ENCODE data around the gene MFSD6L.

Gene MFSD6L, protein sequence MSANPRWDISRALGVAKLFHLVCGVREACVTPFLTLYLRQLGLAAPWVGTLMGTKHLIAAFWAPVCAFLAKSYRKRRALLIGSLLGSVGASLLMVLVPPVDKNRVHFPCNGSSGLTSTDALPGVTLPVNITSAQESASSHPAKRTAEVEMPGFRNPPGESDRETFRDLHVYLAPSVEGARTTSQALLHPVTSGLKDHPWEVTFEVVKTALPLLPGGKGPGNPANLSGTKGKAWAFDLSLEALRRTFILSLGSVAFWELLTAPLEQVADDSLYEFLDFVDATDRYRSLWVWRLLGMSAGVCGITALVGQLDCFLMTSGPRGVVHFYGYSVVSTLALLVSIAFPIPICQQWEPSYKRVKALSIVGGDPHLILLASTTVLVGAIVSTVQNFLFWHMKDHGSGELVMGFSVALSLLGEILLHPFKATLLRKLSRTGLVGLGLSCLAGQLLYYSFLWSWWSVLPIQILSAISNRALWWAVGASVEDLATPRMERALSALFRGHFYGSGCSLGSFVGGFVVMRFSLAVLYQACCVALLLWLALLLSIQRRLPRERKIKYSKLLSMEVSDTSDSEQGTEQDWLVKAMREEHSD

DNA sequence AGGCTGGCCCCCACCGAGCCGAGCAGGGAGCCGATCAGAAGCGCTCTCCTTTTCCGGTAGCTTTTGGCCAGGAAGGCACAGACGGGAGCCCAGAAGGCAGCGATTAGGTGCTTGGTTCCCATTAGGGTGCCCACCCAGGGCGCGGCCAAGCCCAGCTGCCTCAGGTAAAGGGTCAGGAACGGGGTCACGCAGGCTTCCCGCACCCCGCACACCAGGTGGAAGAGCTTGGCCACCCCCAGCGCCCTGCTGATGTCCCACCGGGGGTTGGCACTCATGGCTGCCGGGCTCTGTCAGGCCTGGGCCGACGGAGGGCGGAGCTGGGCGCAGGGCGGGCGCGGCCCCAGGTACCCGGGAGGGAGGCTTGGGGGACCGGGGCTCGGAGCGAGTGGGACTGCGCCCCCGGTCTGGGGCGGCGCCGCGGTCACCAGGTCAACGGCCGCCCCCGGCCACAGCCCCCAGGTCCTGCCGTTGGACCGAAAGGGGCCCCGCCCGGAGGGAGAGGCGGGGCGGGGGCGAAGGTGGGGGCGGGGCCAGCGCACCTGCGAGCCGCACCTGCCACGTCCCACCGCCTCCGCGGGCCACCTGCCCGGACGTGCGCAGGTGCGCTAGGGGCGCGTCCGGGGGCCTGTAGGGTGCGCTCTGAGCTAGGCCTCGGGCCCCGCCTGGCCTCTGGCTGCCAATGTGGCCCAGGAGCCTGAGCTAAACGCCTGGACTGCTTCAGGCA is at the start of gene MFSD6L:
MFSD6L (minus strand) TSS at position 520 of the 724 bp plus-strand sequence; CDS start at position 275, 245 bp downstream.
- TF ChIP-seq GATA3 (IDR thresholded peaks at IDR 0.05; ENCODE audit: low read depth, low read length) (no peak), GATA2 (IDR thresholded peaks at IDR 0.05; ENCODE audit: low read depth, low read length) (no peak)

DNA sequence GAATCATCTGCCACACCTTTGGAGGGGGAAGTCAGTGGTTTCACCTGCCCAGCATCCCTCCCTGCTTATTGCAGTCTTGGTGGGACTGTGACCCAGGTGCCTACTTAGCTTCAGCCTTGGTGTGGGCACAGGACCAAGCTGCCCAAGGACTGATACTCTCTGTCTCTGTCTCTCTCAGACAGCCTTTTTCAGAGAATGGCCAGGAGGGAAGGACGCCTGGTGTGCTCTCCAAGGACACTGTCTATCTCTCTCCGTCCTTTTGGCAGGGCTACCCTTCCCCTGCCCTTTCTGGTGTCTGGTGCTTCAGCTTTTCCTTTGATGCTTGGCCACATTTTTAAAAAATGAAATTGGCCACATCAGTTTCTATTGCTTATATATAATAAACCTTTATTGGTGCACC is 48.7 kb upstream of the MFSD6L start:
- no peak for TF ChIP-seq GATA2 (IDR thresholded peaks at IDR 0.05; ENCODE audit: low read depth, low read length)
- no peak for TF ChIP-seq GATA3 (IDR thresholded peaks at IDR 0.05; ENCODE audit: low read depth, low read length)

DNA sequence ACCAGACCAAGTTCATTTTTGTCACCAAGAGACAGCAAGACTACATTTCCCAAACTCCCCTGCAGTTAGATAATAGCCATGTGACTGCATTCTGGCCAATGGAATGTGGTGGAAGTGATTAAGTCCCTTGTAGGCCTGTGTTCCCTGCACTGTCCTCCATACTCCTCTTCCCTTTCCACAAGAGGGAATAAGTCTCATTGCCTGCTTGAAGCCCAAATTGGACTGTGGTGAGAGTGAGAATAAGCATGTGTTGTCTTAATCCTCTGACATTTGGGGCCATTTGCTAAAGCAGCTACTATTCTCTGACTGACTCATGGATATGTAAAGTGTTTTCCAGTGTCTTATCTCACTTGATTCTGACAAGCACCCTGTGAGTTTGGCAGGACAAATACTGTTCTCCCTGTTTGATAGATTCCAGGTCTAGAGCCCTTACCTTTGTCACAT is 47.6 kb upstream of the MFSD6L start:
- no peak for TF ChIP-seq GATA2 (IDR thresholded peaks at IDR 0.05; ENCODE audit: low read depth, low read length)
- no peak for TF ChIP-seq GATA3 (IDR thresholded peaks at IDR 0.05; ENCODE audit: low read depth, low read length)

DNA sequence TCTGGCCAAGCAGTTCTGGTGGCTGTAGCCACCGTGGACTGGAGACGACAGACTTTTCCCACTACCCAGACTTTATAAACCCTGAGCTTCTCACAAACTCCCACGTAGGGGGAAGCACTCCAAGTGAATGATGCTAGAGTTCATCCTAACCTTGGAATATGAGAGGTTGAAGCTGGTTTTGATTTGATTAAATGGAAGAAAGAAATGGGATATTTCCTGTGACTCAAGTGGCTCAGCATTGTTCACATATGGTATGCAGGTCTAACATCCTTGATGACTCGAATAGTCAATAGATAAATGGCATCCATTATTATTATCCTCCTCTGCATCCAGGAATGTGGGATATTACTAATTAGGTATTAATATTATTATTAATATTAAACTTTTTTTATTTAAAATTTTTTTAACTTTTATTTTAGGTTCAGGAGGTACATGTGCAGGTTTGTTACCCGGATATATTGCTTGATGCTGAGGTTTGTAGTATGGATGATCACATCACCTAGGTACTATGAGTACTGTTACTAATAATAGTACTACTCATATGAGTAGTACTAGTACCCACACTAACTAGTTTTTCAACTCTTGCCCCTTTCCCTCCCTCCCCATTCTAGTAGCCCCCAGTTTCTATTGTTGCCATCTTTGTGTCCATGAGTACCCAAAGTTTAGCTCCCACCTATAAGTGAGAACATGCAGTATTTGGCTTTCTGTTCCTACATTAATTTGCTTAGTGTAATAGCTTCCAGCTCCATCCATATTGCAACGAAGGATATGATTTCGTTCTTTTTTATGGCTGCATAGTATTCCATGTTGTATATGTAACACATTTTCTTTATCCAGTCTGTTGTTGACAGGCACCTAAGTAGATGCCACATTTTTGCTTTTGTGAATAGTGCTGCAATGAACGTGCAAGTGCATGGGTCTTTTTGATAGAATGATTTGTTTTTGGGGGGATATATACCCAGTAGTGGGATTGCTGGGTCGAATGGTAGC is 45.4 kb upstream of the MFSD6L start:
- TF ChIP-seq GATA2 (IDR thresholded peaks at IDR 0.05; ENCODE audit: low read depth, low read length) (no peak), GATA3 (IDR thresholded peaks at IDR 0.05; ENCODE audit: low read depth, low read length) (no peak)

DNA sequence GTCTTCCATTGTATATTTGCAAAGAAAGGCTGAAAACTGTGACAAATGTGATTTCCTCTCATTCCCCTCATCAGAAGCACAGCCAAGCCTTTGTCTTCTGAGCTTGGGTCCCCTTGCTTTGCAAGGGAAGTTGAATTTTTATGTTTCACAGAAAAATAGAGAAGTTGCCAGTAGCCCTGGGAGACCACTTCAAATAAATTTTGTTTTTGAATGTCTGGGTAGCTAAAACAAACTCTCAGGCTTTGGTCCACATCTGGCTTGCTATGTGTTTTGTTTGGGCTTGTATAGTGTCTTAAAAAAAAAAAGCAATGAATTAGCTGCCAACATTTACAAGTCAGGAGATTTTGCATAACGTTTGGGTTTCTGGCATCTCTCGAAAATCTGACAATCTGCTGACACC is 44.2 kb upstream of the MFSD6L start:
- no peak for TF ChIP-seq GATA2 (IDR thresholded peaks at IDR 0.05; ENCODE audit: low read depth, low read length)
- no peak for TF ChIP-seq GATA3 (IDR thresholded peaks at IDR 0.05; ENCODE audit: low read depth, low read length)

DNA sequence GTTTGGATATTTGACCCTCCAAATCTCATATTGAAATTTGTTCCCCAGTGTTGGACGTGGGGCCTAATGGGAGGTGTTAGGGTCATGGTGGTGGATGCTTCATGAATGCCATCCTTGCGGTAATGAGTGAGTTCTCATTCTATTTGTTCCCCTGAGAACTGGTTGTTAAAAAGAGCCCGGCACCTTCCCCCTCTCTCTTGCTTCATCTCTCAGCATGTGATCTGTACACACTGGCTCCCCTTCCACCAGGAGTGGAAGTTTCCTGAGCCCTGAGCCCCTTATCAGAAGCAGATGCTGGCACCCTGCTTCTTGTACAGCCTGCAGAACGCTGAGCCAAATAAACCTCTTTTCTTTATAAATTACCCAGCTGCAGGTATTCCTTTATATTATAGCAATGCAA is 42.7 kb upstream of the MFSD6L start:
- TF ChIP-seq GATA3 (IDR thresholded peaks at IDR 0.05; ENCODE audit: low read depth, low read length) (no peak), GATA2 (IDR thresholded peaks at IDR 0.05; ENCODE audit: low read depth, low read length) (no peak)

DNA sequence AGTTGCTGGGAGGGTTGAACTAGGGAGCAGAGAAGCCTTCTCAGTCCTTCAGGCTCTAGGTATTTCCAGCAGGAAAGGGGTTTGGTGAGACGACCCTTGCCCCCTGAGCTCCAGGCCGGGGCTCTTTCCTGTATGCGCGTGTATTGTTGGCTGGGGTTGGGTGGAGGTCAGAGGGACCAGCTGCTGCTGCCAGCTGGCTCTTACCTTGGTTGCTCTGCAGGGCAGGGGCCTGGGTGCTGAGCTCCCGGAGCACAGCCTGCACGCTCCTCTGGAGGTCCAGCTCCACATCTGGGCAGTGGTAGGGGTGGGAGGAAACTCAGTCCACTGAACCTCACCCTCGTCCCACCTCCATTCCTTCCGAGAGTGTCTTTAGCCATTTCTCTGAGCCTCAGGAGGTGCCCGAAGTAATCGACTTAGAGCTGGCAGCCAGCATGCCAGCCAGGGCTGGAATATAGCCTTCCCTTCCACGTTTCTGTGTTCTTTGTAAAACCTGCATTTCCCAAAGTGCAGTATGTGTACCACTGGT is 40.3 kb upstream of the MFSD6L start:
- TF ChIP-seq GATA3 (IDR thresholded peaks at IDR 0.05; ENCODE audit: low read depth, low read length) (no peak), GATA2 (IDR thresholded peaks at IDR 0.05; ENCODE audit: low read depth, low read length) (no peak)

DNA sequence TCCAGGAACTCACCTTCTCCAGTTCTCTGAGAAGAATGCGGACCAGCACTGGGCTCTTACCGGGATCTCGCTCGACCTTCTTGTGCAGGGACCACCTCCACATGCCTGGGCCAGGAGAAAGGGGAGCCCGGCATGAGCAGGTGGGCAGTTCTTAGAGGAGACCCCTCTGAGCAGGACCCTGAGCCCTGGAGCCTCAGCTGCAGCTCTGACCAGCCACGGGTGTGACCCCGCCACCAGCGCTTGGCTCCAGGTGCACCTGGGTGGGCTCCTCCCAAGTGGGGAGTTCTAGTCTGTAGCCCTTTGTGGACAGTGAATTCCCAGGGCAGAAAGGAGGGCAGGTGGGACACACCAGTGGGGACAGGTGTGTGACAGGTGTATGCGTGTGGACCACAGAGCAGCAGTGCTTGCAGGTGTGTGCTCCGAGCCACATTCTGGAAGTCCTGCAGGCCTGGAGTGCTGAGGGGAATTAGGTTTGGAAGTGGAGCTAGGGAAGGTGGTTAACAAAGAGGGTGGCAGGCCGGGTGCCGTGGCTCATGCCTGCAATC is 39.5 kb upstream of the MFSD6L start:
- no peak for TF ChIP-seq GATA3 (IDR thresholded peaks at IDR 0.05; ENCODE audit: low read depth, low read length)
- no peak for TF ChIP-seq GATA2 (IDR thresholded peaks at IDR 0.05; ENCODE audit: low read depth, low read length)

DNA sequence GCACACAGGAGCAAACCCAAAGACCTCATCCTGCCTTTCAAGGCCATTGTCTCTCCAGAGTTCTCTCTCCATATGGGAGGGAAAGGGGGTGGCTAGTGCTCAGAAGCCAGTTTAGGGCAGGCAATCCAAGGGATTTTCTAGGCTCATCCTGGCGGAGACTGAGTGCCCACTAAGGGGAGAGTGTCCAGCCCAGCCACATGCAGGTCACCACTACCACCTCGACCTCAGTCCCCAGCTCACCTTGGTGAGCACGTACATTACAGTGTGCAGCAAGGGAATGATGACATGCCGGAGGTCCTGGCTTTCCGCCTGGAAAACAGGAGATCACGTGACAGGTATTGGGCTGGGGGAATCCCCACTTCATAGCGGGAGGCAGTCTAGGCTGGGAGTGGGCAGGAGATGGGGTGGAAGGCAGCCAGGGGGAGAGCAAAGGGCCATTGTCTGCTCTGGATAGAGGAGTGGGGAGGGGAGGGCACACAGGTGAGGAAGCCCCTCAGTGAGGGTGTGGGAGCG is 38.5 kb upstream of the MFSD6L start:
- TF ChIP-seq GATA2 (IDR thresholded peaks at IDR 0.05; ENCODE audit: low read depth, low read length) (no peak), GATA3 (IDR thresholded peaks at IDR 0.05; ENCODE audit: low read depth, low read length) (no peak)

DNA sequence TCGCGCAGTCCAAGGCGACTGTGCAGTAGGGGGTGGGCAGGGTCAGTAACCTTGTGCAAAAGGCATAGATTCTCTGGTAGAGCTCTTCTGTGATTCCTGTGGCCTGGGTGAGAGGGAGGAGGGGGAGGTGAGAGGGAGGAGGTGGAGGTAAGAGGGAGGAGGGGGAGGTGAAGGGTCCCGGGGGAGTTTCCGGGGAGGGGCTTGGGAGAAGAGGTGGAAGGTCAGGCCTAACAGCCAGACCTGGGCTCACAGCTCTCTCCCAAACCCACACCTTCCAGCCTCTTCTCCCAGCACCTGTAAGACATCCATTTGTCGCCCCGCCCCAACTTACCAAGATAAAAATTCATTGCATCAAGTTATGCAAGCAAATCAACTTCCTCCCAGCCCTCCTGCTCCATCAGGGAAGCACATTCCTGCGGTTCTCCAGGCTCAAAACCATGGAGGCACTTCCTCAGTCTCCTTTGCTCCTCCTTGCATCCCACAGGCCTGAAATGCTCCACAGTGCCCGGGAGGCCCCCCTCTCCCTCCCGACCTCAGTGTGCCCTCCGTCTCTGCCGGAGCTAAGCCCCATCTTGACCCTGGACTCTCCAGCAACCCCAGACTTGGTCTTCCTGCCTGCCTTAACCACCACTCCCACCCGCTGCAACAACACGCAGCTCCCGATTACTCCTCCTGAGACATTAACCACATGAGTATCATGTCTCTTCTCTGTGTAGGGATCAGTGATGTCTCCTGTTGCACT is 37.8 kb upstream of the MFSD6L start:
- no peak for TF ChIP-seq GATA2 (IDR thresholded peaks at IDR 0.05; ENCODE audit: low read depth, low read length)
- TF ChIP-seq GATA3 (IDR thresholded peaks at IDR 0.05; ENCODE audit: low read depth, low read length) = no peak

DNA sequence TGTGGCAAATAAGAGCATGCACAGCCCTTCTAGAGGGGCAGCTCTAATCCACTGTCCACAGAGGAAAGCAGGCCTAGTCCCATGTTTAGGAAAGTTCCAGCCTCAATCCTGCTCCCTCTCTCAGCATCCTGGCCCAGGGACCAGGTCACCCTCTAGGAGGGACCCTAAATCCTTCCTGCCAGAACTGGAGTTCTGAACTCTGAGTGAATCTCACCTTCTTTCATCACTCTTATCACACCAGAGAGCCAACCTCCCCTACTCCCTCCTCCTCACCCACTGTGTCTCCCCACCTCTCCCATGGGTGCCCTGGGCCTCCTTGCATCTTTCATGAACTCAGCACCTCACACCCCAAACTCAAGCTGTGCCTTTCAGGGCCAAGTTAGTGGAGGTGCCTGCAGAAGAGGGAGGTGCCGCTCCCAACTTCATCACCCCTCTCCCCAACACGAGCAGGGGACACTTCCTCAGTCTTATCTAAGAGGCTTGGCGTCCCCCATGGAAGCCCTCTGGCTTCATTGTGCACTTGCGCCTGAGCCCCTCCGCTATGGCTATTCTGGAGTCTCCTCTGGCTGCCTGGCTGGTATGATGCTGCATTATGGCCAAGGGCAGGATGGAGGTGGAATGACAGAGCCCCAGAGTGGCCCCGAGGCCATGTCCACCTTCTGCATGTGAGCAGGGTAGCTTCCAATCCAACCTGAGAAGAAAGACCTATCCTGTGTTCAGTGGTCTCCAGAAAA is 36.6 kb upstream of the MFSD6L start:
- TF ChIP-seq GATA2 (IDR thresholded peaks at IDR 0.05; ENCODE audit: low read depth, low read length) (no peak), GATA3 (IDR thresholded peaks at IDR 0.05; ENCODE audit: low read depth, low read length) (no peak)

Measured in SH-SY5Y (cell line).